HCT116 (cell line): Measurements from ENCODE around the gene CABLES1.

Experiments used
- CEBPB ChIP-seq: IDR thresholded peaks from 2 replicates; pipeline ENCODE4 v1.6.1; 2012; ENCODE audit warnings: low read depth
- EZH2 ChIP-seq: fragments of 200-600 bp; sonication (generic); IDR thresholded peaks from 2 replicates; pipeline ENCODE4 v1.6.1; 2017; ENCODE audit warnings: antibody characterized with exemption, mixed run types
- POLR2A ChIP-seq: IDR thresholded peaks from 2 replicates; pipeline ENCODE4 v1.7.0; 2011; ENCODE audit warnings: borderline replicate concordance; ENCODE audit not compliant: insufficient read depth, insufficient read length; ENCODE audit errors: extremely low read depth
- POLR2AphosphoS5 ChIP-seq: IDR thresholded peaks from 2 replicates; pipeline ENCODE4 v1.6.1; 2011; ENCODE audit warnings: mild to moderate bottlenecking, low read depth, low read length, moderate library complexity
- ZNF274 ChIP-seq: fragments of 200-500 bp; sonication (Bioruptor generic); IDR thresholded peaks from 2 replicates; pipeline ENCODE4 v1.6.1; 2014; ENCODE audit warnings: mild to moderate bottlenecking, low read depth, low read length, inconsistent platforms
- TF ChIP-seq, protein P1 (sequence below), 3 experiments: fragments of 200-600 bp in 1 of 3; sonication (generic) in 1 of 3; IDR thresholded peaks in 2 of 3; conservative IDR thresholded peaks in 1 of 3; 2 replicates each; pipeline ENCODE4 v1.5.1; 2012 to 2017; ENCODE audit warnings: low read depth in 2 of 3, low read length in 2 of 3, antibody characterized with exemption in 1 of 3, borderline replicate concordance in 1 of 3, control low read depth in 1 of 3, mild to moderate bottlenecking in 1 of 3, mixed read lengths in 1 of 3, mixed run types in 1 of 3, moderate library complexity in 1 of 3; ENCODE audit not compliant: insufficient read depth in 1 of 3
- TF ChIP-seq, protein P2 (sequence below): IDR thresholded peaks from 2 replicates; pipeline ENCODE4 v1.6.1; 2012; ENCODE audit warnings: low read depth
- TF ChIP-seq, protein P3 (sequence below): IDR thresholded peaks from 2 replicates; pipeline ENCODE4 v1.6.1; 2011; ENCODE audit warnings: mild to moderate bottlenecking, low read length, moderate library complexity; ENCODE audit not compliant: insufficient replicate concordance; ENCODE audit errors: extremely low read depth
- TF ChIP-seq, protein P4 (sequence below): IDR thresholded peaks from 2 replicates; pipeline ENCODE4 v1.6.1; 2012
- TF ChIP-seq, protein P5 (sequence below): IDR thresholded peaks from 2 replicates; pipeline ENCODE4 v1.6.1; 2012

DNA sequence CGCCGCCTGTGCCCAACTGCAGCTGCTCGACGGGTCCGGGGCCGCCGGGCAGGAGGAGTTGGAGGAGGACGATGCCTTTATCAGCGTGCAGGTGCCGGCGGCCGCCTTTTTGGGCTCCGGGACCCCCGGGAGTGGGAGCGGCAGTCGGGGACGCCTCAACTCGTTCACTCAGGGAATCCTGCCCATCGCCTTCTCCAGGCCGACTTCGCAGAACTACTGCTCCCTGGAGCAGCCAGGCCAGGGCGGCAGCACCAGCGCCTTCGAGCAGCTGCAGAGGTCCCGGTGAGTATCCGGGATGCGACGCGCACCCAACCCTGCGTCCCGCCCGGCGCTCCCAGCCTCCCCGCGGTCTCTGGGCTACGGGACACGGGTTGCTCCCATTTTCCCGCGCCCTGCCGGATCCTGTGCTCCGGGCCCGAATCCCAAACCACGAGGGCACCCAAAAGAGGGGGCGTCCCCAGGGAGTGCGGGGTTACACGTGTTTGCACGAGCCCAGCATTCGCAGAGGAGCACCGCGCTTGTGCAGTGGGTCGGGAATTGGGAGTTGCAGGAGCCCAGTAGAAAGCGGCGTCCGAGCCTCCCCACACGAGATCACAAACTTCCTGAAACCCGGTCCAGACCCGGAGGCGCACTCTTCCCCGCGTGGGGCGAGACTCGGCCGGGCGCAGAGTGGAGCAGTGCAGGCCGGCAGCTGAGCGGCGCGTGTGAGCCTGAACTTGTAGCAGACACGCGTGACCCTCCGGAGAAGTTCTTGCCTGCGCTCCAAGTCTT, 1.2 kb downstream of the CABLES1 start:
- TF ChIP-seq CEBPB, result no peak
- TF ChIP-seq, protein P1, sequence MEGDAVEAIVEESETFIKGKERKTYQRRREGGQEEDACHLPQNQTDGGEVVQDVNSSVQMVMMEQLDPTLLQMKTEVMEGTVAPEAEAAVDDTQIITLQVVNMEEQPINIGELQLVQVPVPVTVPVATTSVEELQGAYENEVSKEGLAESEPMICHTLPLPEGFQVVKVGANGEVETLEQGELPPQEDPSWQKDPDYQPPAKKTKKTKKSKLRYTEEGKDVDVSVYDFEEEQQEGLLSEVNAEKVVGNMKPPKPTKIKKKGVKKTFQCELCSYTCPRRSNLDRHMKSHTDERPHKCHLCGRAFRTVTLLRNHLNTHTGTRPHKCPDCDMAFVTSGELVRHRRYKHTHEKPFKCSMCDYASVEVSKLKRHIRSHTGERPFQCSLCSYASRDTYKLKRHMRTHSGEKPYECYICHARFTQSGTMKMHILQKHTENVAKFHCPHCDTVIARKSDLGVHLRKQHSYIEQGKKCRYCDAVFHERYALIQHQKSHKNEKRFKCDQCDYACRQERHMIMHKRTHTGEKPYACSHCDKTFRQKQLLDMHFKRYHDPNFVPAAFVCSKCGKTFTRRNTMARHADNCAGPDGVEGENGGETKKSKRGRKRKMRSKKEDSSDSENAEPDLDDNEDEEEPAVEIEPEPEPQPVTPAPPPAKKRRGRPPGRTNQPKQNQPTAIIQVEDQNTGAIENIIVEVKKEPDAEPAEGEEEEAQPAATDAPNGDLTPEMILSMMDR (IDR thresholded peaks at IDR 0.05 in 2 of 3, conservative IDR thresholded peaks at IDR 0.05 in 1 of 3; ENCODE audit: borderline replicate concordance in 1 of 3, insufficient read depth in 1 of 3, low read depth in 2 of 3, low read length in 2 of 3), result no peak
- TF ChIP-seq POLR2A, result no peak
- TF ChIP-seq, protein P2, sequence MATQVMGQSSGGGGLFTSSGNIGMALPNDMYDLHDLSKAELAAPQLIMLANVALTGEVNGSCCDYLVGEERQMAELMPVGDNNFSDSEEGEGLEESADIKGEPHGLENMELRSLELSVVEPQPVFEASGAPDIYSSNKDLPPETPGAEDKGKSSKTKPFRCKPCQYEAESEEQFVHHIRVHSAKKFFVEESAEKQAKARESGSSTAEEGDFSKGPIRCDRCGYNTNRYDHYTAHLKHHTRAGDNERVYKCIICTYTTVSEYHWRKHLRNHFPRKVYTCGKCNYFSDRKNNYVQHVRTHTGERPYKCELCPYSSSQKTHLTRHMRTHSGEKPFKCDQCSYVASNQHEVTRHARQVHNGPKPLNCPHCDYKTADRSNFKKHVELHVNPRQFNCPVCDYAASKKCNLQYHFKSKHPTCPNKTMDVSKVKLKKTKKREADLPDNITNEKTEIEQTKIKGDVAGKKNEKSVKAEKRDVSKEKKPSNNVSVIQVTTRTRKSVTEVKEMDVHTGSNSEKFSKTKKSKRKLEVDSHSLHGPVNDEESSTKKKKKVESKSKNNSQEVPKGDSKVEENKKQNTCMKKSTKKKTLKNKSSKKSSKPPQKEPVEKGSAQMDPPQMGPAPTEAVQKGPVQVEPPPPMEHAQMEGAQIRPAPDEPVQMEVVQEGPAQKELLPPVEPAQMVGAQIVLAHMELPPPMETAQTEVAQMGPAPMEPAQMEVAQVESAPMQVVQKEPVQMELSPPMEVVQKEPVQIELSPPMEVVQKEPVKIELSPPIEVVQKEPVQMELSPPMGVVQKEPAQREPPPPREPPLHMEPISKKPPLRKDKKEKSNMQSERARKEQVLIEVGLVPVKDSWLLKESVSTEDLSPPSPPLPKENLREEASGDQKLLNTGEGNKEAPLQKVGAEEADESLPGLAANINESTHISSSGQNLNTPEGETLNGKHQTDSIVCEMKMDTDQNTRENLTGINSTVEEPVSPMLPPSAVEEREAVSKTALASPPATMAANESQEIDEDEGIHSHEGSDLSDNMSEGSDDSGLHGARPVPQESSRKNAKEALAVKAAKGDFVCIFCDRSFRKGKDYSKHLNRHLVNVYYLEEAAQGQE, result no peak
- no peak; the same call in 1 of the 2 replicates for TF ChIP-seq POLR2AphosphoS5
- TF ChIP-seq EZH2, result no peak
- TF ChIP-seq, protein P3, sequence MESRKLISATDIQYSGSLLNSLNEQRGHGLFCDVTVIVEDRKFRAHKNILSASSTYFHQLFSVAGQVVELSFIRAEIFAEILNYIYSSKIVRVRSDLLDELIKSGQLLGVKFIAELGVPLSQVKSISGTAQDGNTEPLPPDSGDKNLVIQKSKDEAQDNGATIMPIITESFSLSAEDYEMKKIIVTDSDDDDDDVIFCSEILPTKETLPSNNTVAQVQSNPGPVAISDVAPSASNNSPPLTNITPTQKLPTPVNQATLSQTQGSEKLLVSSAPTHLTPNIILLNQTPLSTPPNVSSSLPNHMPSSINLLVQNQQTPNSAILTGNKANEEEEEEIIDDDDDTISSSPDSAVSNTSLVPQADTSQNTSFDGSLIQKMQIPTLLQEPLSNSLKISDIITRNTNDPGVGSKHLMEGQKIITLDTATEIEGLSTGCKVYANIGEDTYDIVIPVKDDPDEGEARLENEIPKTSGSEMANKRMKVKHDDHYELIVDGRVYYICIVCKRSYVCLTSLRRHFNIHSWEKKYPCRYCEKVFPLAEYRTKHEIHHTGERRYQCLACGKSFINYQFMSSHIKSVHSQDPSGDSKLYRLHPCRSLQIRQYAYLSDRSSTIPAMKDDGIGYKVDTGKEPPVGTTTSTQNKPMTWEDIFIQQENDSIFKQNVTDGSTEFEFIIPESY, result no peak
- TF ChIP-seq ZNF274, result no peak
- TF ChIP-seq, protein P4, sequence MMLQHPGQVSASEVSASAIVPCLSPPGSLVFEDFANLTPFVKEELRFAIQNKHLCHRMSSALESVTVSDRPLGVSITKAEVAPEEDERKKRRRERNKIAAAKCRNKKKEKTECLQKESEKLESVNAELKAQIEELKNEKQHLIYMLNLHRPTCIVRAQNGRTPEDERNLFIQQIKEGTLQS, result no peak
- TF ChIP-seq, protein P5, sequence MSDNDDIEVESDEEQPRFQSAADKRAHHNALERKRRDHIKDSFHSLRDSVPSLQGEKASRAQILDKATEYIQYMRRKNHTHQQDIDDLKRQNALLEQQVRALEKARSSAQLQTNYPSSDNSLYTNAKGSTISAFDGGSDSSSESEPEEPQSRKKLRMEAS, result no peak
